HepG2 (cell line): Measurements from ENCODE around the gene AMBRA1. TPM values are rescaled to one million over a fixed set of nuclear protein-coding genes. Genes with fewer than 3 reads are reported as not detected.

ENCODE experiments used
- CSRNP1 ChIP-seq: sonication (generic); formaldehyde crosslinking; IDR thresholded peaks from 2 replicates; pipeline ENCODE4 v1.8.1; 2023; ENCODE audit warnings: mild to moderate bottlenecking, missing genetic modification reagents
- FOXK1 ChIP-seq: sonication (generic); formaldehyde crosslinking; IDR thresholded peaks from 2 replicates; pipeline ENCODE4 v1.4.0; 2020; ENCODE audit warnings: low read depth, missing genetic modification reagents, borderline replicate concordance
- HDAC1 ChIP-seq: sonication (generic); formaldehyde crosslinking; IDR thresholded peaks from 2 replicates; pipeline ENCODE4 v1.5.1; 2020; ENCODE audit warnings: mild to moderate bottlenecking, missing genetic modification reagents
- KDM3A ChIP-seq: IDR thresholded peaks from 2 replicates; pipeline ENCODE4 v1.6.1; 2018; ENCODE audit warnings: low read depth, missing compliant biosample characterization
- LCORL ChIP-seq, 2 experiments: fragments of 450-650 bp in 1 of 2; sonication (generic) in 1 of 2; formaldehyde crosslinking in 1 of 2; IDR thresholded peaks; 2 replicates each; pipeline versions ENCODE4 v1.5.0 to v1.6.1; 2017 to 2020; ENCODE audit warnings: antibody characterized with exemption in 1 of 2, missing genetic modification reagents in 1 of 2
- MAZ ChIP-seq, 2 experiments: sonication (generic) in 1 of 2; formaldehyde crosslinking in 1 of 2; IDR thresholded peaks; 2 replicates each; pipeline versions ENCODE4 v1.5.0 to v1.6.1; 2012 to 2020; ENCODE audit warnings: low read depth in 2 of 2, mild to moderate bottlenecking in 2 of 2, borderline replicate concordance in 1 of 2, improper control_type of control experiment in 1 of 2, low read length in 1 of 2, missing genetic modification reagents in 1 of 2, moderate library complexity in 1 of 2
- SALL2 ChIP-seq: sonication (generic); formaldehyde crosslinking; IDR thresholded peaks from 2 replicates; pipeline ENCODE4 v1.8.1; 2023; ENCODE audit warnings: mild to moderate bottlenecking, missing genetic modification reagents, inconsistent platforms
- SMAD1 ChIP-seq: sonication (generic); formaldehyde crosslinking; IDR thresholded peaks from 2 replicates; pipeline ENCODE4 v1.4.0; 2020; ENCODE audit warnings: missing genetic modification reagents, low read depth, mild to moderate bottlenecking, borderline replicate concordance
- ZBTB40 ChIP-seq, 2 experiments: fragments of 450-650 bp in 1 of 2; sonication (generic) in 1 of 2; formaldehyde crosslinking in 1 of 2; IDR thresholded peaks; 2 replicates each; pipeline versions ENCODE4 v1.6.1 to v1.8.0; 2016 to 2022; ENCODE audit warnings: antibody characterized with exemption in 1 of 2, mild to moderate bottlenecking in 1 of 2, missing genetic modification reagents in 1 of 2
- ZNF430 ChIP-seq: sonication (generic); formaldehyde crosslinking; IDR thresholded peaks from 2 replicates; pipeline ENCODE4 v1.9.0; 2021; ENCODE audit warnings: mild to moderate bottlenecking, missing genetic modification reagents
- ZNF557 ChIP-seq: sonication (generic); formaldehyde crosslinking; IDR thresholded peaks from 2 replicates; pipeline ENCODE4 v1.4.0; 2020; ENCODE audit warnings: missing genetic modification reagents
- ZNF770 ChIP-seq: sonication (generic); formaldehyde crosslinking; IDR thresholded peaks from 2 replicates; pipeline ENCODE4 v1.5.0; 2020; ENCODE audit warnings: mild to moderate bottlenecking, missing genetic modification reagents
- polyA plus RNA-seq, 8 experiments: library from polyadenylated mRNA; depleted of rRNA in 3 of 8; stranded (reverse) in 7 of 8; unstranded in 1 of 8; fragments of >200 nt; fragmentation: Illumina TruSeq in 4 of 8; extraction: Trizol in 4 of 8; gene quantifications; 2 replicates each; pipeline versions ENCODE4 v1.2.1 to v1.2.3, GENCODE V29; 2011 to 2016; ENCODE audit warnings: low read depth in 4 of 8, missing spikeins in 1 of 8, mixed read lengths in 1 of 8; ENCODE audit not compliant: insufficient read depth in 1 of 8
- total RNA-seq, 5 experiments: library from RNA; depleted of rRNA; stranded (reverse); fragments of >200 nt; fragmentation: Illumina TruSeq; extraction: Trizol; gene quantifications; 2 replicates each; pipeline ENCODE4 v1.2.3, GENCODE V29; 2016; ENCODE audit warnings: low read depth in 1 of 5

AMBRA1 gene
- total and polyA plus RNA-seq, 2 of the 13 experiments (the other 11 are each of a cell fraction or from before 2014, with no cell fraction given) = 15.7 to 26.0 TPM

- no peak for TF ChIP-seq LCORL (IDR thresholded peaks at IDR 0.05)
- no peak for TF ChIP-seq LCORL (CRISPR knock-in tag; IDR thresholded peaks at IDR 0.05)
- TF ChIP-seq CSRNP1 (CRISPR knock-in tag) = peak; percentile 34; the same call in 1 of the 2 replicates
- no peak for TF ChIP-seq ZNF557 (CRISPR knock-in tag)
- TF ChIP-seq FOXK1 = peak; percentile 64; the same call in 1 of the 2 replicates
- peak; percentile 54; the same call in 1 of the 2 replicates for TF ChIP-seq ZNF430 (CRISPR knock-in tag)
- no peak; the same call in 1 of the 2 replicates for TF ChIP-seq MAZ (IDR thresholded peaks at IDR 0.05; ENCODE audit: borderline replicate concordance, low read depth, low read length)
- TF ChIP-seq MAZ (CRISPR knock-in tag; IDR thresholded peaks at IDR 0.05; ENCODE audit: low read depth) = peak; percentile 68
- 0 out of 2 replicates have a peak, but pooled peaks have one; percentile 15 for TF ChIP-seq SMAD1 (CRISPR knock-in tag)
- 0 out of 2 replicates have a peak, but pooled peaks have one; percentile 29 for TF ChIP-seq ZNF770
- 0 out of 2 replicates have a peak, but pooled peaks have one; percentile 29 for TF ChIP-seq KDM3A (CRISPR knock-in tag)
- TF ChIP-seq HDAC1 = peak; percentile 71
- no peak for TF ChIP-seq ZBTB40 (IDR thresholded peaks at IDR 0.05)
- TF ChIP-seq ZBTB40 (CRISPR knock-in tag; IDR thresholded peaks at IDR 0.05) = no peak
- TF ChIP-seq SALL2 (CRISPR knock-in tag) = 0 out of 2 replicates have a peak, but pooled peaks have one; percentile 6
These were observed 23.5 kb upstream of the AMBRA1 start, which contains the start of the genes ATG13 and HARBI1 (continued) for GRCh38 chr11:46617134-46617971.
